ENCODE data around the gene HAL. TPM values are rescaled to one million over a fixed set of nuclear protein-coding genes. Genes with fewer than 3 reads are reported as not detected.

The HAL gene
- total and polyA plus RNA-seq, 2 of the 8 experiments (the other 6 are each of a cell fraction or from before 2014, with no cell fraction given): 0.12 to 0.17 TPM

DNA sequence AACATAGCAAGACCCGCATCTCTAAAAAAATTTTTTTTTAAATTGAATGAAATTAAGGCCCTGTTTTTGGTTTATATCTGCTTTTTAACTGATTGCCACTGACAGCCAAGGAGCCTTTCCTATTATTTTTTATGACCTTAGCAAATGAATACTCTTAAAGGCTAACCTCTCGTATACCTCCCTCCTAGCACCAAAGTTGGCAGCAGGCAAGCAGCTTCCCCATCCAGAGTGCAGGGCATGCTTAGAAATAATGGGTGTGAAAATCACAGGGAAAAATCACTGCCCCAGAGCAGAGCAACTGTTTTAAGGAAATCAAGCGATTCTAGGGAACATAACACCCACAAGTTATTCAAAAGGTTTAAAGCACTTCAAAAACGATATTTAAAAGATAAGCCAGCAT lies 20.7 kb downstream of the HAL start:
- no peak overlapping the region for H2BK20ac ChIP-seq (ENCODE audit: low read length)
- no peaks in the 10 kb centered on the region for H3K9me3 ChIP-seq (ENCODE audit: insufficient read depth in 2 of 2, low read depth in 1 of 2, low read length in 1 of 2)
- no peak overlapping the region for H3K14ac ChIP-seq (ENCODE audit: insufficient read length)
- no peak for FAIRE-seq
- H2BK5ac ChIP-seq (ENCODE audit: low read depth, low read length): no peak overlapping the region
- no peak overlapping the region for H4K5ac ChIP-seq (ENCODE audit: insufficient read length, low read depth, low read length)
- H3K4me2 ChIP-seq (ENCODE audit: insufficient read depth in 1 of 2, low read depth in 2 of 2, low read length in 2 of 2): no peak overlapping the region
- H3K4me1 ChIP-seq (replicated peaks in 1 of 4; ENCODE audit: control insufficient read depth in 3 of 4, insufficient read depth in 4 of 4, low read length in 3 of 4): peaks cover 0 to 8% (median 5%) of the 10 kb centered on the region in 4 experiments; a peak in 6 of 7 replicates
- no peak overlapping the region for H2BK15ac ChIP-seq (ENCODE audit: low read length)
- H4K8ac ChIP-seq (ENCODE audit: extremely low read depth, insufficient read depth, low read length): no peak overlapping the region
- no peaks in the 10 kb centered on the region for H3K79me1 ChIP-seq (ENCODE audit: low read depth, low read length)
- H3K23me2 ChIP-seq (ENCODE audit: low read depth, low read length): no peaks in the 10 kb centered on the region
- no peak overlapping the region for H3K18ac ChIP-seq (ENCODE audit: extremely low read depth, low read length)
- H3K4ac ChIP-seq (replicated peaks; ENCODE audit: insufficient read length, low read depth, low read length): no peak overlapping the region
- H4K20me1 ChIP-seq (replicated peaks in 1 of 2; ENCODE audit: control insufficient read depth in 1 of 2, insufficient read depth in 2 of 2, low read length in 2 of 2): no peaks in the 10 kb centered on the region
- H4K91ac ChIP-seq (replicated peaks; ENCODE audit: insufficient read length, low read length): no peak overlapping the region
- CTCF ChIA-PET (ENCODE audit: partially characterized antibody): interaction anchor here (1.3 to 7.3 kb wide), 2 partner anchors 22 to 33 kb away, joined by 4 to 69 read pairs; partner anchors contain the start of genes AMDHD1, CCDC38 and HAL
- no peak overlapping the region for H3K56ac ChIP-seq (replicated peaks; ENCODE audit: insufficient read length, low read depth, low read length)
- no peak overlapping the region for H2AK5ac ChIP-seq (ENCODE audit: low read depth, low read length)
- H3K79me2 ChIP-seq (ENCODE audit: control insufficient read depth in 1 of 2, insufficient read depth in 2 of 2, low read length in 2 of 2): no peaks in the 10 kb centered on the region
- no peaks in the 10 kb centered on the region for H3K27me3 ChIP-seq (replicated peaks in 1 of 4; ENCODE audit: control insufficient read depth in 3 of 4, extremely low read depth in 1 of 4, insufficient read depth in 3 of 4, low read length in 3 of 4)
- 86% methylated on average over 4 of the region's 4 CpGs; no CpG with 5 or more reads in 1 of the 2 experiments for WGBS, 2 experiments (ENCODE audit: extremely low coverage in 1 of 2, insufficient coverage in 1 of 2, insufficient read length in 1 of 2, insufficient replicate concordance in 2 of 2, low coverage in 1 of 2, low lambda C conversion rate in 2 of 2, missing lambda C conversion rate in 1 of 2)
- no peak overlapping the region for H2BK12ac ChIP-seq (ENCODE audit: low read depth, low read length)
- no peak for DNase-seq (ENCODE audit: low read depth in 1 of 2, low spot score in 2 of 2)
- no peaks in the 10 kb centered on the region for H3K36me3 ChIP-seq (ENCODE audit: control insufficient read depth in 2 of 4, insufficient read depth in 4 of 4, low read length in 3 of 4)
- POLR2A ChIA-PET (ENCODE audit: partially characterized antibody): interaction anchor here (0.6 kb wide), 1 partner anchor 418 kb away, joined by 3 read pairs; no protein-coding TSS in a partner anchor
- no peak overlapping the region for H3K9ac ChIP-seq (replicated peaks in 1 of 4; ENCODE audit: extremely low read depth in 1 of 4, low read depth in 3 of 4, low read length in 3 of 4)
- H3K27ac ChIP-seq (ENCODE audit: low read depth, low read length): no peak overlapping the region
- no peak overlapping the region for H2BK120ac ChIP-seq (replicated peaks; ENCODE audit: low read depth, low read length)
- H3K4me3 ChIP-seq (ENCODE audit: extremely low read depth in 1 of 4, insufficient read depth in 2 of 4, low read depth in 3 of 4, low read length in 4 of 4): no peak overlapping the region
- H3K23ac ChIP-seq (ENCODE audit: insufficient read length): no peak overlapping the region
- H2AFZ ChIP-seq (ENCODE audit: low read length): no peak overlapping the region
- no peak for TF ChIP-seq CBX5 (IDR thresholded peaks at IDR 0.05; ENCODE audit: low read depth, low read length)
- TF ChIP-seq MAX (IDR thresholded peaks at IDR 0.05): no peak
- TF ChIP-seq ASH2L (IDR thresholded peaks at IDR 0.05; ENCODE audit: low read length): no peak
- no peak for TF ChIP-seq NANOG (IDR thresholded peaks at IDR 0.05; ENCODE audit: insufficient read depth, low read depth, low read length, poor library complexity, severe bottlenecking)
- no peak for TF ChIP-seq EZH2 (IDR thresholded peaks at IDR 0.05; ENCODE audit: low read depth, low read length, severe bottlenecking)
- TF ChIP-seq CHD1 (IDR thresholded peaks at IDR 0.05; ENCODE audit: low read depth, low read length): no peak
- TF ChIP-seq SRF (IDR thresholded peaks at IDR 0.05; ENCODE audit: low read depth, low read length): no peak
- TF ChIP-seq NRF1 (IDR thresholded peaks at IDR 0.05; ENCODE audit: low read depth, low read length): no peak
- TF ChIP-seq BRCA1 (IDR thresholded peaks at IDR 0.05; ENCODE audit: low read depth, low read length): no peak
- TF ChIP-seq KDM4A (IDR thresholded peaks at IDR 0.05; ENCODE audit: low read depth, low read length, severe bottlenecking): no peak
- TF ChIP-seq RFX5 (IDR thresholded peaks at IDR 0.05; ENCODE audit: borderline replicate concordance, low read depth, low read length): no peak
- no peak for TF ChIP-seq KDM5A (IDR thresholded peaks at IDR 0.05; ENCODE audit: low read length)
